Hematopoietic multipotent progenitor cell treated with erythropoietin and hydrocortisone succinate and interleukin-3 and kit ligand, for 17 days (in vitro differentiated cells): ENCODE measurements around the gene SOX6.
A peak's percentile ranks its signal among the peaks of the same experiment; 100 is the strongest.

Experiments used
- DNase-seq: peaks from one replicate; pipeline ENCODE4 v3.0.0-alpha.2; 2015; ENCODE audit warnings: low spot score

Gene SOX6

DNA sequence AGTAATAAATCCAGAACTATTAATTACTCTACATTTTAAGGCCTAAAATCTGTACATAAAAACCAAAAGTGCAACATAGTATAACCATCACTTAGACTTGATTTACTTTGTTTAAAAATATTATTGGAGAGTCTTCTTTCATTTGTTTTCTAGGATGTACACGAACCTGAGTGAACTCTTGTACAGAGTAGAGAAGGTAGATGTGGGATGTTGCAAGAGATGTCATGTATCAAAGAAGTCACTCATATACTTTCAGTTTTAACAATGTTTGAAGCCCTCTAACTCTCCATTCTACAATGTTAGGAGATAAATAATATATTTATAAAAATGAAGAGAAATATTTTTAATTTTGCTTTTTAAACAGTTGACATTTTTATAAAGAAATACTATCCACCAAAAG is 38.6 kb downstream of the SOX6 start:
- DNase-seq = no peak

DNA sequence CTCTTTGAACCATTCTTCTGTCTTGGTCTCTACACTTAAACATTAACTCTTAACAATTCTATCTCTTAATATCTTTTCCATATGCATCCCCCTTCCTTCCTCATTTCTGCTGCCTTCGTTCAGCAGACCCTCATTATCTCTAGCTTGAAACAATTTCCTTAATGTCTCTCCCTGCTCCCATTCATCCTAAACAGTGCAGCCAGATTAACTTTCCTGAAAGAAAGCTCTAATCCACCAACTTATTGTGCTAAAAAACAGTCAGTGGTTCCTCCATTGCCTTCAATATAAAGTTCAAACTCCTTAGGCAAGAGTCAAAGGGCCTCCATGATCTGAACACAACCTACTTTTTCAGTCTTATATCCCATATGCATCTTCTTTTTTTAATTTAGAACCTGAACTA is 42.5 kb downstream of the SOX6 start:
- no peak for DNase-seq

DNA sequence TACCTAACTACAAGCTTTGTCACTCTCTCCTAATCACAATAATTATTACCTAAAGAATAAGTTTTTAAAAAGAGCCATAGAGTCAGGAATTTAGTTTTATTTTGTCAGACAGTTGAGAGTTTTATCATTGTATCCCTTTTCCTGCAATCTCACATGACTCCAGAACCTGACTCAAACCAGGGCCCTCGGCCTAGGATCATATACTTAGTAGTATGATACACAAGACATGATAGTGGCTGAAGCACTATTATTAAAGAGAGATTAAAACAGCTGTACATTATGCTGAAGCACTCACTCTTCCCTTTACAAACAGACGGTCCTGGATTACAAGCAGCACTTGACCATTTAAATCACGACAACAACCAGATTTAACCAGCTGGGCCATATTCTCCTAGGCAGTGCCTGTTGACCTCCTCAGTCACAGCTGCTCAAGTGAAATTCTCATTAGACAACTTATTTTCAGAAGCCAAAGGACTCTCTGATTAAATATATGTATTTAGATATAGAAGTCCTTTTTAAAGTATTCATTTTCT is 44.0 kb downstream of the SOX6 start:
- DNase-seq = no peak

DNA sequence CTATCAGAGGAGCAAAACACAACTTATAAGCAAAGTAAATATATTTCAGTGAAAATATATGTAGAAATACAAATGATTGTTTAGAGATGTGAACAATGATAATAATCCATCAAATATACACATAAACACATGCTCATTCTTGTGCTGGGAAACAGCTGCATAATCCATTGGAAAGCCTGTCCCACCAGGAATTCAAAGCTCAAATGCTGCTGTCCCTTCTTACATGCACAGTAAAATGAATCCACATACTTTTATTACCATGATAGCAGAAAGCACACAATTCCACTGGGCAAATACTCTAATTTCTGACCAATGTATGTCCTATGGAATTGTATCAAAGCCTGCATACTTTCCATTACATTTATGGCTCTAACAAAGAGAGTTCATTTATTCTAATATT is 44.5 kb downstream of the SOX6 start:
- DNase-seq = no peak

DNA sequence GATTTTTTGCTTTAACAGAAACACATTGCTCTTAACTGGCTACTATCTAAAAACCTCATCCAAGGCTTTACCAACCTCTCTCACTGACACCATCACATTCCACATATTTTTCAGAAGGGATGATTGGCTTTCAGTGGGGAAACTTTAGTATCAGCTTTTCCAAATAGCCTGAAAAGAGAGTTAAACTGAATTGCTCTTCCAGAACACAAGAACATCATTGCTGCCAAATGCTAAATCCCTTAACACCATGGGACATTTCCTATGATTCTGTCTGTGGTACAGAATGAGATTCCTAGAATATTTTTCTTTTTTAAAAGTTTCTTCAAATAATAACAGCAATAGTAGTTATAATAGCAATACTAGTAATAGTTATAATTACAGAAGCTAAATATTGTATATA is 45.4 kb downstream of the SOX6 start:
- DNase-seq = no peak

DNA sequence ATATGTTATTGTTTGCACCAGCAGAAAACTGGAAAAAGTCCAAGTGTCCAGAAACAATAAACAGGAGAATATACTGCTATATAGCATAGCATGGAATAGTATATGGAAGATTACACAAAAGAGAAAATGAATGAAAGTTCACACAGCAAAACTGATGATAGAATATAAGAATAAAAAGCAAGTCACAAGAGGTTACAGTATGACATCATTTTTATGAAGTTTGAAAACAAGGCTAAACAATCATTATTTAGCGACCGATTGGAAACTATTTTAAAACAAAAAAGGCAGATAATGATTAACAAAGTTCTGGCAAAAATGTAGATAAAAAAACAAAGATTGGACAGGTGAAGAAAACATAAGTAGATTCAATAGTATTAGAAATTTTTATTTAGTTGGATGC is 47.1 kb downstream of the SOX6 start:
- DNase-seq = no peak

DNA sequence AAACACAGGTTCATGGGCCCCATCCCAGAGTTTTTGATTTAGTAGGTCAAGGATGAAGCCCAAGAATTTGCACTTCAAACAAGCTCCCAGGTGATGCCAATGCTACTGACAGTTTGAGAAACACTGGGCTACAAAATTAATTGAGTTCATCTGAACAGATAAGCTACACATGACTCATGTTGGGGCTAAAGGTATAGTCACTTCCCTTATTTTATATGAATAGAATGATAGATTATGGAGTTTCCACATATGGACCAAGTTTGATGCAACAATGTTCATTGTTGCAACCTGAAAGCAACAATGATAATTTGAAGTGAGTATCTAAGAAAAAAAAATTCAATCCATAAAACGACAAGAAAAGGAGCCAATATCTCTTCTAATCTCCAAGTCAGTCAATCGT is 54.9 kb downstream of the SOX6 start:
- DNase-seq = no peak

DNA sequence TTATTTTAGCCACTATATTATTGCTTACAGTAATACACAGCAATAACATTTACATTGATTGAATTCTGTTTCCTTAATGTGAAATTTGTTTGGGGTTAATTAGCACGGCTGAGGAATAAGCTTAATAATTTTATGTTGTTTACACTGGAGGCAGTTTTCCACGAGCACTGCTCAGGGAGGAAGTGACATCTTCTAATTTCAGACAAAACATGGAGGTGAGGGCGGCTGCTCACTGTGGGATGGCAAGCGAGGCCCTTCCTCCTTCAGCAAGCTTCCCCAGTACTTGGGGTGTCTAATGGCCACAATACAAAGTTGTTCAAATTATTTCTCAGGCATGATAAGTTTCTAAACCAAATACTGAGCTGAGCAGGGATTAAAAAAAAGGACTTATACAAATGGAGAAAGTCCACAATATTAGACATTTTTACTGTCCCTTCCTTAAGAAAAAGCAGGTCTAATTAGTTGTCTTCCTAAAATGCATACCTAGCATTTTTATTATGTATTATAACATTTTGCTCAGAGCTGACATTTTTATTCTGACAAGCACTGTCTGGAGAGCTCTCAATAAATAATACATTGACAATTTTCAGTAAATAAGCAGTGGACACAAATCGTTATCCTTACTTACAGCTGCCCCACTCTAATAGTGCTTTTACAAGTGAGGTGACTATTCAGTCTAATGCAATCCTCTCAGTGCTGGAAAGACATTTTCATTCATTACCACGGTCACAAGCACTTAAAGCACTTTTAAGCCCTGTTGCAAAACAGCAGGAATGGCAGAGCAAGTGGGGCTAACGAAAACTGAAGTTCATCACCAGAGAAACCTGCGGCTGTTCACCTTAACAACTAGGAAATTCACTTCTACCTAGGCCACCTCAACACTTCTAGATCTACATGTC is 56.2 kb downstream of the SOX6 start:
- no peak for DNase-seq

DNA sequence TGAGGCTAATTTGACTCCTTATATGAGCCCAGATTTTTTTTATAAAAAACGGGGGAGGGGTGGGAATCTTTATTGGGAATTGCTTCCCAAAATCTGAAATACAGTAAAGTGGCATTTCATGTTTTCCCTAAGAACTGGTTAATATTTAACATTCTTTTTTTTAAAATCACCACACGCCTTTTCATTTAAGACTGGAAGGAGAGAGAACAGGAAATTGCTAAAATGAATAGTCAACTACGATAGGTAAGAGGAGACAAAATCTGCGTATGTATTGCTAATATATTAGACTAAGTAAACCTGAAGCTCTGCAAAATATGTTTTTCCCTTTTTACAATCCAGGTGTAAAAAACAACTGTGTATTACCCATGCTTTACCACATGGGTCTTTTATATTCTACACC is 57.0 kb downstream of the SOX6 start:
- no peak for DNase-seq

DNA sequence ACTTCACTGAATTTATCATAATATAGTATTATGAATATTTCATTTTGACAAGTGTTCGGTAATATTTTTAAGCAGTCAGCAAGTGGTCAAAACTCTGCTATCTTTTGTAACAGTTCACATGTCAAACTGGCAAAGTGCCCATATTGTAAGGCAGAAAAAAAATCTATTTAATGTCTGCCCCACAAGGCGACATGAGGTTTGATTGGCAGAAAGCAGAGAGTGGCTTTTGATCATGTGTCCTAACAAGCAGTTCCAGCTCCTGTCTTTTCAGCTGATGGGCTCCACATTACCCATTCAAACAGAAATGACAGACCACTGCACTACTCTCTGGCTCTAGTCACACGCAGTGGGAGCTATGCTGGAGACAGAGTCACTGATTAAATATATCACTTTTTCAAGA is 59.0 kb downstream of the SOX6 start:
- DNase-seq = peak; percentile 61

DNA sequence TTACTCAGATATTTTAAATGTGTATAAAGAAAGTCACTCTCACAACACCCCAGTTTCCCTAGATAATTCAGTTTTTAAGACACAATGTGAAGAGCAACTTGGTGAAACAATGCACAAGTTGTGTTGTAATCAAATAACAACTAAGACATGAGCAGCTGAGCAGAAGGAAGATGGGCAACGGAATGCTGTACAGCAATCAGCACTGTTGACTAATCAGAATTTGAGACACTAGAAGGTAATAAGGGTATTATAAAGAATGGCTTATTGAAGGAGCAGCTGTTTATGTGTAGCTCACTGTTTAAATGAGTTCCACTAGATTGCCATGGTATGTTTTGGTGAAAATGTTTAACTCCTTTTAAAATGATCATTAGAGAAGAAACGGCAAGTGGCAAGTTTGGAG is 60.1 kb downstream of the SOX6 start:
- no peak for DNase-seq

DNA sequence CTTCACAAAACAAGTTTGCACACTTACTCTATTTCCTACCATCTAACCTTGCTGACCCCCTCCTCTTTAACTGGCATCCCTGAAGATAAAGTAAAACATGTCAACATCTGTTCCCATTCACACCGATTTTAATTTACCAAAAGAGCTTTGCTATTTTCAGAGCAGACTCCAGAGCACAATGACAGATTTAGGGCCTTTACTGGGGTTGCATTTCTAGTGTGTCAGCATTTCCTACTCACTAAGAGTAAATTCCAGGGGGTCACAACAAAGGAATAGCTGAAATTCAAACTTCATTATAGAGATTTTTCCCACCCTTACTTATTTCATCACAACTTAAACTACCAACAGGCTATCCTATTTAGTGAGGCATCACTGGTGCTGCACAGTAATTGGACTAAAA is 60.8 kb downstream of the SOX6 start:
- no peak for DNase-seq

DNA sequence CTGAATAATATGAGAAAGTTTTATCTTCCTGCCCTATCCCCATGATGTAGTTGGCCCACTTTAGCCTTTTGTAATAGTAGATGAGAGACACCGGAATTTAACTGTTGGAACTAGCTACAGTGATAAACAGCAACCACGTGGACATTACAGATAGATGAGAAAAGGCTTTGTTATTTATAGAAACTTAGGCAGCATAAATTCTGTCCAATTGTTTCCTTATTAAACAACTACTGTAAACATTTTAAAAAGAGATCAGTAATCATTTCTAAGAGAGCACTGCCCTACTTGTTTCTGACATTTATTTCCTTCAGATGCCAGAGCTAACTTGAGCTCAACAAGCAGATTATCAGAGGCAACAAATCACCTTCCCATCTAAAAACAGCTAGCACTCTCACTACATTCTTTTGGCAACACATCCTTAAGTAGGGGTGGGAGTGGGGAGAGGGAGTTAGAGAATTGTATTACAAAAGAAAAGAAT is 63.1 kb downstream of the SOX6 start:
- DNase-seq = no peak

DNA sequence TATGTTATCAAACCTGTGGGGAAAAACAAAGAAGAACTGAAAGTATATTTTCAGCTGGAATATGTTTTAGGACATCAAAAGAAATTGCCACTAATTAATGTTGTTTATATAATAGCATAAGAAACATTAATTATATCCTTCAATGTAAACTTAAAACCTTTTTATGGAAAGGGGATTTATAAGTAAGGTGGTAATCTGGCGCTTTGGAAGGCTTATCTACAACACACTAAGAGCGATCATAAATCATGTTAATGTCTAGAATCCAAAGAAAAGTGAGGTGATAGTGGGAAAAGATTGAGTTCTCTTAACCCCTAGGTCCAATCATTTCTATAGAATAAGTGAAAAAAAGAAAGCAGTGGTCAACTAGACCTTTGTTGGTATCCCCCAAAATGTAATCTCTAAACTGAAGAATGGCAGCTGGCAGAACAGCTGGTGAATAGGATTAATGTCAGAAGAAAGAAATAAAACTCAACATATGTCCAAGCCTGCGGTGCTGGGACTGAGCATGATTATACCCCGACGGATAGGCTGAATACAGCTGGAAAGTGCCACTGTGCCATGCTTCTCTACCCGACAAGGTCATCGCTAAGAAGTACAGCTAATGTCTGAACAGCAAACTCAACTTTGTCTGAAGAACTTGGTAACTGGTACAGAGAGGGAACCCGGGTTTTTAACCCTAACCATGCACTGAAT is 64.0 kb downstream of the SOX6 start:
- DNase-seq = no peak

DNA sequence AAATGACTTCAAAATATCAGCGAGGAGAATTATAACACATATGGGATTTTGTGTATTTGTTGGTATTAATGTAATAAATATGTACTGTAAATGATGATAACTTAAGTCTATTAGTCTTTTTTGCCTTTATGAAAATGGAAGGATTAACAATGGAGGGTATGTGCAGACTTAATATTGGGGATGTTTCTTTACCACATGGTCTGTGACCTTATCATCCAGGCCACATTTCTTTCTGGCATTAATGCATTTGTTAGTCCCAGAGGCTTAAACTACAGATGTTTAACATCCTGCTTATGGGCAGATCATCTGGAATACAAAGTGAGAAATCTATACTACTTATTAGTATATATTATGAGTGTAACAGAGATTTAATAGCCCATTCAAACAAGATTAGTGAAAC is 64.6 kb downstream of the SOX6 start:
- no peak for DNase-seq

DNA sequence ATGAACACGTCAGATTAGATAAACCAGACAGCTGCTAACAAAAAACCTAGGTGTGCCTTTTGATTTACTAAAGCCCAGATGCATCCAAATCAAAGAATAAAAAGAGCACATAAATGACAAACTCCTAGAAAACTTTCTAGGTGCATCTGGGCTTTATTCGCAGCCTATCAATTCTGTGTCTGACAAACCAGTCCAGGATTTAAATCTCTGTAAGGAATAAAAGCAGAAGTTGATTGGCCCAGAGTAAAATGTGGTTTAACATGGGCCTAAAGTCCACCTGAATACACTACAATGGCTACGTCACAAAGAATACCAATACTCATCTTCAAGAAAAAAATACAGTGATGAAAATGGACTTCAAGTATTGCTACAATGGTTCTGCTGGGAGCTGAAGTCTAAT is 66.8 kb downstream of the SOX6 start:
- DNase-seq = no peak

DNA sequence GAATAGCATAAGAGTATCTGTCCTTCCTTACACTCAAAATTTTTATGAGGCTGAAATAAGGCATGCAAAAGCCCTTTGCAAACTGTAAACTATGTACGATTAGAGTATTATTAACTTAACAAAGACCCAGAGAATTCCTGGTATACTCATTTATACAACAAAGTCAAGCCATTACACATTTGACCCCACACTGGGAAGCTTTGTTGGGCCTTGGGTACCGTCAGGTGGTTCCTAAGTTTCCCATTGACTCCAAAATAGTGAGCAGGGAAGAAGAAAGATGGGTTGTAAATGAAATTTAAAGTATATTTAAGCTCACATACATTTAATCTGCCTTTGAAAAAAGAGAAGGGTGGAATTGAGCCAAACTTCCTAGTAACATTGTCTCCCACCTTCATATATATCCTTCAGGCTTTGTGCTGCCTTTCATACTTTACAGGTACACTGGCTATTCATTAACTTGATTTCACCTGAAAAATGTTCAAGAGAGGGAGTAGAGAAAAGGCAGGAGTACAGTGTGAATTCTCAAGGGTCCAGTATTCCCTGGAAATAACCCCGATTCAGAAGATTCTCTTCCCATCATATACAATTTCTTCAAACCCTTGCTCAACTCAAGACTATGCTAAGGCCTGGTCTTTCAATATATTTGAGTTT is 68.6 kb downstream of the SOX6 start:
- no peak for DNase-seq

DNA sequence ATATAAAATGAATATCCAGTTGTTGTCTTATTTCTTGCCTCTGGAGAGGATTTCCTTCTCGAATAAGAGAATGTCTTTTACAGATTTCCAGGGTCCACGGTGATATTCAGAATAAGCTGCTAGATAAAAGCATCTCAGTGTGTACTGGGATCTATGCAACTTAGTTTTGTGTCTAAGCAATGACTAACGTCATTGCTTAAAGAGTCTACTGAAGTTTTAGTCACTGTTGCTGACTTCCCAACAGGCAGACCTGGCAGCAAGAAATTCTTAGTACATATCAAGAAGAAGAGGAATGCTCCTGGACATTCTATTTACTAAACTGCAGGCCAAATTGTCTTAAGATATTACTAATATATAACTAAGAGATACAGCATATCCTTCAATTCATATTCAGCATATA is 70.3 kb downstream of the SOX6 start:
- DNase-seq = no peak

DNA sequence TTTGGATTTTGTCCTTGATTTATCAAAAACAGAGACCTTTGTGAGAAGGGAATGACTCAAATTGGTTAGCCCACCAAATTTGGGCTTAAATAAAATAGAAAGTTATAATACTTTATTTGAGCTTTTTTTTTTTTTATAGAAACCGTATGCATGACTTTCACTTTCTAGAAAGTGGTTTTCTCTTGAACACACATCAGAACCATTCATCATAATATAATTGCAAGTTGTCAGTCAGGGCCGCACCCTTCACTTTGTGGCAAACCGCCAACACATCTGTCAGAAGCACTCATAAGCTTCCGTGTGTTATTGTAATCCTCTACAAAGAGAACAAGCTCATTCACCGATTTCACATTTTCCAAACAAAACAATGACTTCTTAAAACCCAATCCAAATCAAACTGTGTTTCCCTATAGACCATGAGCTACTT is 76.1 kb downstream of the SOX6 start:
- peak; percentile 78 for DNase-seq

DNA sequence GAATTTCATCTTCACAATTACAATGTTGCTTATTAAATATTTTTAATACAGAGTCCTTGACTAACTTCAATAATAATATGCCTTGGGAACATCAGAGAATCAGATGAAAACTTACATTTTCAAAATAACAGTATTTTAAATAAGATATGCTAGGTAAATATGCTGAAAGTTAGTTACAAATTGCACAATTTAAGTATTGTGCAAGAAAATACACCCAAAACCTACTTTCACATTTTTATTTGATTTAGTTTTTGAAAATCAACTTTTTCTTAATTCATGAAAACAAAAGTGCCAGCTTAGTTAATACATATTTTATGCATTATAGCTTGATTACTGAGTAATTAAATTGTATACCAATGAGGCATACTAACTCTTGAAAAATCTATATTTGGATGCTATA is 76.8 kb downstream of the SOX6 start:
- no peak for DNase-seq

DNA sequence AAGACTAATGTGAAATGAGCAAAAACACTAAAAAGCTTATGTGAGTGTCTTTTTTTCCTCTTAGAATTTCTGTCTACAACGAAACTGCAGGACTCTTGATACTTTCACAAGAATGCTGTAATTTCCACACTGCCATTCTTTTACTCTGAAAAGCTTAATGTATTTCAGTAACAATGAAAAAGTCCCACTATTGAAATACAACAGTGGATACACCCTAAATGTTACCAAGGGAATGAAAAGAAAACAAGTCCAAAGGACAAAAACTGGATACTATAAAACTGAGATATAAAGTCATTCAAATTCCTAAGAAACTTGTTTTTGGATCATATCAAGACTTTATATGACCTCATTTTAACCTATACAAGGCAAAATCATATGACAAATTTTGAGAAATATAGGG is 77.4 kb downstream of the SOX6 start:
- no peak for DNase-seq

DNA sequence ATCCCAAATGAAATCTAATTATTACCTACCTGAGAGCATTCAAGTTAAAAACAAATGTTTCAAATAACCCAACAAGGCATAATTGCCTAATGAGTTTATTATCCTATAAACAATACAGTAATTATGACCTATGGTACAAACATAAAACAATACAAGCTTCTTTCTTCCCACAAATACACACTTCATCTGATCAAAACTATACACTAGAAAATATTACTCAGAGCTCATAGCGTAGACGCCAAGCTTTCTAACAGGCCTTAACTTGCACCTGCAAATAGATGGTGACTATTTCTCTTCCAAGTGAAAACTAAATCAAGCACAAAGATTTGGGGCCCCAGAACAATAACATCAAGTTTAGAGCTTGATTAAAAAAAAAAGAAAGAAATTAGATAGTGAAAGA is 78.1 kb downstream of the SOX6 start:
- no peak for DNase-seq

DNA sequence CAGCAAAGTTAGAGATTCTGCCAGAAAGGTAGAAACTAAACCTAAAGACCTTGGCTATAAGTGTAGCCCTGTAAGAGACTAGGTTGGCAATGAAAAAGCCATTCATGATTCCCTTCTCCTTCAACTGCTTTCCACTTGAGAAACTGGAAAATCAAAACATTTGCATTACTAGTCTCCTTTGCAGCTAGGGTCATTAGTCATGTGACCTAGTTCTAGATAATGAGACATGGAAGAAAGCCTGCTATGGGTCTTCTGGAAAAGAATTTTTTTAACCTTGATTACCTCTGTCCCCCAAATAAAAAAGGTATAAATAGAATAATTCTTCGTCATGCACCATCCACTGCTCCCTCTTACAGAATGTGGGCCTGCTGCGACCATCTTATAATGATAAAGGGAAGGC is 80.1 kb downstream of the SOX6 start:
- DNase-seq = no peak
